NT2/D1 (cell line): Measurements from ENCODE around the gene ATG2A.

ENCODE experiments used
- YY1 ChIP-seq: IDR thresholded peaks from 2 replicates; pipeline ENCODE4 v1.6.1; 2011; ENCODE audit not compliant: insufficient read length, insufficient read depth
- ZNF274 ChIP-seq: IDR thresholded peaks from 2 replicates; pipeline ENCODE4 v1.6.1; 2011; ENCODE audit warnings: mild to moderate bottlenecking, low read depth, low read length

GRCh38 chr11:64866173-64866491, 50.9 kb downstream of the ATG2A start:
- TF ChIP-seq ZNF274 = no peak
- TF ChIP-seq YY1 = no peak
